ENCODE results near the gene CDK5R1. TPM values are rescaled to one million over a fixed set of nuclear protein-coding genes. Genes with fewer than 3 reads are reported as not detected.

The CDK5R1 gene
- total RNA-seq, 1 experiment from 2014 or later = 0.26 TPM

DNA sequence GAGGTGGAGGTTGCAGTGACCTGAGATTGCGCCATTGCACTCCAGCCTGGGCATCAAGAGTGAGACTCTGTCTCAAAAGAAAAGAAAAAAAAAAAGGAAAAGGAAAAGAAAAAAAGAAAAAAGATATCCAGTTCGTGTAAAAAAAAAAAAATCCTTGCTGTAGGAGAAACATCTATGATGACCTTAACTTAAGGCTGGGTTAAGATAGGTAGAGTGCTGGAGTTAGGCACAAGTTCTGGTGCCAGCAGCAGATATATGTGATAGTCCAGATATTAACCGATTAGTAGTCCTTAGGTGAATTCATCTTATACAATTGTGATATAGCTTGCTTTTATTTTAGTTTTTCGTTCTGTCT is 25.3 kb upstream of the CDK5R1 start:
- Histone ChIP-seq H3K9ac (ENCODE audit: low read length) (no peak overlapping the region), H3K36me3 (ENCODE audit: insufficient read depth, low read length) (peaks cover 46% of the 10 kb centered on the region), H3K4me1 (ENCODE audit: low read length) (no peaks in the 10 kb centered on the region), H3K9me3 (ENCODE audit: low read length) (no peaks in the 10 kb centered on the region), H4K20me1 (ENCODE audit: insufficient read depth, low read depth, low read length) (peaks cover 10% of the 10 kb centered on the region), H3K27me3 (ENCODE audit: low read length) (no peaks in the 10 kb centered on the region), H2AFZ (ENCODE audit: low read length) (no peak overlapping the region), H3K4me2 (ENCODE audit: low read depth, low read length, poor library complexity, severe bottlenecking) (no peak overlapping the region), H3K79me2 (ENCODE audit: low read length) (peaks cover 64% of the 10 kb centered on the region), H3K9me2 (replicated peaks; ENCODE audit: insufficient read depth, low read length) (no peaks in the 10 kb centered on the region), H3K27ac (ENCODE audit: low read length) (no peak overlapping the region), H3K4me3 (ENCODE audit: low read length) (no peak overlapping the region)
- DNase-seq = no peak

DNA sequence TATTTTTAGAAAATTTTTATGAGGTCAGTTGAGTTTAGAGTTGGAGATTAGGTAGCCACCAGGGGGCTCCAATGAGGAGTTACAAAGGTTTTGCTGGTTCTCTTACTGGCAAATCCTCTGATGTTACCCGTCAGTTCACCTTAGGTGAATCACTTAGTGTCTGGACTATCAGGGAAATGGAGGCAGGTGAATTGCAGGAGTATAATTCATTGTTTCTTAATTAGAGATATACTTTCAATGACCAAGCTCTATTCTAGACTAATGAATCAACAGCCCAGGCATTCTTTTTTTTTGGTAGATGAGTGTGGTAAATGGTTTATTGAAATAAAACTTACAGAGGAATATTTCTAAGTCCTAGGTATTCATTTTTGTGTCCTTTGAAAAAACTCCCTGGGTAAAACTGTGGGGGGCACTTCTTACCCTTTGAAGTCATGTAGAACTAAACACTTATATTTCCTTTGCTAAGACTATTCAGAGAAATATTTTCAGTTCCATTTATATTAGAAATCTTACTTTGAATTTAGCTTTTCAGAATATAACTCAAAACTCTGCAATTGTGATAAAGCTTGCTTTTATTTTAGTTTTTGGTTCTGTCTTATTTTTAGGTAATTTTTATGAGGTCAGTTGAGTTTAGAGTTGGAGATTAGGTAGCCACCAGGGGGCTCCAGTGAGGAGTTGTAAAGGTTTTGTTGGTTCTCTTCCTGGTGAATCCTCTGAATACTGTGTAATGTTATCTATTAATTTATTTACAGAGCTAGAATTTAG is 24.8 kb upstream of the CDK5R1 start:
- H3K4me1 ChIP-seq (ENCODE audit: low read length) = no peaks in the 10 kb centered on the region
- H3K4me2 ChIP-seq (ENCODE audit: low read depth, low read length, poor library complexity, severe bottlenecking) = no peak overlapping the region
- H3K9ac ChIP-seq (ENCODE audit: low read length) = no peak overlapping the region
- H3K36me3 ChIP-seq (ENCODE audit: insufficient read depth, low read length) = peaks cover 49% of the 10 kb centered on the region
- peak; percentile 83 for DNase-seq
- no peak overlapping the region for H2AFZ ChIP-seq (ENCODE audit: low read length)
- H3K9me3 ChIP-seq (ENCODE audit: low read length) = no peaks in the 10 kb centered on the region
- H3K4me3 ChIP-seq (ENCODE audit: low read length) = no peak overlapping the region
- peaks cover 10% of the 10 kb centered on the region for H4K20me1 ChIP-seq (ENCODE audit: insufficient read depth, low read depth, low read length)
- H3K79me2 ChIP-seq (ENCODE audit: low read length) = peaks cover 66% of the 10 kb centered on the region
- H3K27ac ChIP-seq (ENCODE audit: low read length) = no peak overlapping the region
- H3K27me3 ChIP-seq (ENCODE audit: low read length) = no peaks in the 10 kb centered on the region
- no peaks in the 10 kb centered on the region for H3K9me2 ChIP-seq (replicated peaks; ENCODE audit: insufficient read depth, low read length)

DNA sequence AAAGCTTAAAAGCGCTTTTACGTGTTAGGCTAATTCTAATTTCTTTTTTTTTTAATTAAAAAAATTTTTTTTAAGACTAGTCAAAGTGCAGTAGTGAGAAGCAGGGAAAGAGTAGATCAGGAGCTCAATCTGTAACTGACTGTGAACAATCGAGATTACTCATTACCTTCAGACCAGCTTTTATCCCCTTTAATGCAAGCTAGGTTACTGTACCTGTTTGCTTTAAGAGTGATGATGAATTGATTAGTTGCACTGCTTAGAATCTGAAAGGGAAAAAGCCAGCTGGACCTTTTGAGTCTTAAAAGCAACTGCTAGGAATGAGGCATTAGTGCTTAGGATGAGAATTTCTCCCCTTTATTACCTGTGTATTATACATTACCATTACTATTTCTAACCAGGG is 23.5 kb upstream of the CDK5R1 start:
- H3K9me2 ChIP-seq (replicated peaks; ENCODE audit: insufficient read depth, low read length) = no peaks in the 10 kb centered on the region
- peaks cover 10% of the 10 kb centered on the region for H4K20me1 ChIP-seq (ENCODE audit: insufficient read depth, low read depth, low read length)
- H2AFZ ChIP-seq (ENCODE audit: low read length) = no peak overlapping the region
- H3K4me3 ChIP-seq (ENCODE audit: low read length) = no peak overlapping the region
- H3K4me1 ChIP-seq (ENCODE audit: low read length) = no peaks in the 10 kb centered on the region
- peaks cover 60% of the 10 kb centered on the region for H3K79me2 ChIP-seq (ENCODE audit: low read length)
- no peak overlapping the region for H3K27ac ChIP-seq (ENCODE audit: low read length)
- no peak for DNase-seq
- H3K36me3 ChIP-seq (ENCODE audit: insufficient read depth, low read length) = peaks cover 52% of the 10 kb centered on the region
- H3K9ac ChIP-seq (ENCODE audit: low read length) = no peak overlapping the region
- no peaks in the 10 kb centered on the region for H3K9me3 ChIP-seq (ENCODE audit: low read length)
- H3K4me2 ChIP-seq (ENCODE audit: low read depth, low read length, poor library complexity, severe bottlenecking) = no peak overlapping the region
- H3K27me3 ChIP-seq (ENCODE audit: low read length) = no peaks in the 10 kb centered on the region

DNA sequence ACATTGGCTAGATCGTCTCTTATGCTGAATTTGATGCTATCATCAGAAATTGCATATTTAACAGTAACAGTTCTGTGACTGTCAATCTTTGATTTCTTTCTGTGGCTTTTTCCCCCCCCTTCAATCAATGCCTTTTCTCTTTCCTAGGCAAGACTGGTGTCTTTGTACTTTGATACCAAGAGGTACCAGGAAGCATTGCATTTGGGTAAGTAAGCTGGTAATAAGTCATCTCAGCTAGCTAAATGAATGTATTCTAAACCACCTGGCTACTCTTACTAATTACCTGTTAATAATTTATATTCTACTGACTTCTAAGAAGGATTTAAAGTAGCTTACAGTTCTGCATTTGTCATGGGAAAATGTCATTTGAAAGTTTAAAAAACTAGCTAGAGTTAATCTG is 22.4 kb upstream of the CDK5R1 start:
- no peak overlapping the region for H3K4me2 ChIP-seq (ENCODE audit: low read depth, low read length, poor library complexity, severe bottlenecking)
- H3K27ac ChIP-seq (ENCODE audit: low read length) = no peak overlapping the region
- H3K9ac ChIP-seq (ENCODE audit: low read length) = no peak overlapping the region
- DNase-seq = no peak
- peaks cover 55% of the 10 kb centered on the region for H3K36me3 ChIP-seq (ENCODE audit: insufficient read depth, low read length)
- no peak overlapping the region for H3K4me3 ChIP-seq (ENCODE audit: low read length)
- no peaks in the 10 kb centered on the region for H3K27me3 ChIP-seq (ENCODE audit: low read length)
- peaks cover 64% of the 10 kb centered on the region for H3K79me2 ChIP-seq (ENCODE audit: low read length)
- H3K4me1 ChIP-seq (ENCODE audit: low read length) = no peaks in the 10 kb centered on the region
- peaks cover 15% of the 10 kb centered on the region for H4K20me1 ChIP-seq (ENCODE audit: insufficient read depth, low read depth, low read length)
- no peaks in the 10 kb centered on the region for H3K9me3 ChIP-seq (ENCODE audit: low read length)
- H2AFZ ChIP-seq (ENCODE audit: low read length) = no peak overlapping the region
- H3K9me2 ChIP-seq (replicated peaks; ENCODE audit: insufficient read depth, low read length) = no peaks in the 10 kb centered on the region

DNA sequence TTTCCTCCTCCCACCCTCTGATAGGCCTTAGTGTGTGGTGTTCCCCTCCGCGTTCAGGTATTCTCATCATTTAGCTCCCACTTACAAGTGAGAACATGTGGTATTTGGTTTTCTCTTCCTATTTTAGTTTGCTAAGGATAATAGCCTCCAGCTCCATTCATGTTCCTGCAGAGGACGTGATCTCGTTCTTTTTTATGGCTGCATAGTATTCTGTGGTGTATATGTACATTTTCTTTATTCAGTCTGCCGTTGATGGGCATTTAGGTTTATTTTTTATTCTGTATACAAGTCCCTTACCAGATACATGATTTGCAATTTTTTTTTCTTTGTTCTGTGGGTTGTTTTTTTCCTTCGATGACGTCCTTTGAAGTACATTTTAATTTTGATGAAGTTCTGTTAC is 18.8 kb upstream of the CDK5R1 start:
- no peaks in the 10 kb centered on the region for H3K27me3 ChIP-seq (ENCODE audit: low read length)
- H3K4me2 ChIP-seq (ENCODE audit: low read depth, low read length, poor library complexity, severe bottlenecking) = no peak overlapping the region
- no peak overlapping the region for H3K27ac ChIP-seq (ENCODE audit: low read length)
- no peaks in the 10 kb centered on the region for H3K9me2 ChIP-seq (replicated peaks; ENCODE audit: insufficient read depth, low read length)
- peaks cover 47% of the 10 kb centered on the region for H3K79me2 ChIP-seq (ENCODE audit: low read length)
- no peak overlapping the region for H3K4me3 ChIP-seq (ENCODE audit: low read length)
- H4K20me1 ChIP-seq (ENCODE audit: insufficient read depth, low read depth, low read length) = peaks cover 10% of the 10 kb centered on the region; the same call in 1 of the 2 replicates
- DNase-seq = no peak
- no peaks in the 10 kb centered on the region for H3K4me1 ChIP-seq (ENCODE audit: low read length)
- peaks cover 62% of the 10 kb centered on the region for H3K36me3 ChIP-seq (ENCODE audit: insufficient read depth, low read length)
- no peak overlapping the region for H3K9ac ChIP-seq (ENCODE audit: low read length)
- no peak overlapping the region for H2AFZ ChIP-seq (ENCODE audit: low read length)
- no peaks in the 10 kb centered on the region for H3K9me3 ChIP-seq (ENCODE audit: low read length)

DNA sequence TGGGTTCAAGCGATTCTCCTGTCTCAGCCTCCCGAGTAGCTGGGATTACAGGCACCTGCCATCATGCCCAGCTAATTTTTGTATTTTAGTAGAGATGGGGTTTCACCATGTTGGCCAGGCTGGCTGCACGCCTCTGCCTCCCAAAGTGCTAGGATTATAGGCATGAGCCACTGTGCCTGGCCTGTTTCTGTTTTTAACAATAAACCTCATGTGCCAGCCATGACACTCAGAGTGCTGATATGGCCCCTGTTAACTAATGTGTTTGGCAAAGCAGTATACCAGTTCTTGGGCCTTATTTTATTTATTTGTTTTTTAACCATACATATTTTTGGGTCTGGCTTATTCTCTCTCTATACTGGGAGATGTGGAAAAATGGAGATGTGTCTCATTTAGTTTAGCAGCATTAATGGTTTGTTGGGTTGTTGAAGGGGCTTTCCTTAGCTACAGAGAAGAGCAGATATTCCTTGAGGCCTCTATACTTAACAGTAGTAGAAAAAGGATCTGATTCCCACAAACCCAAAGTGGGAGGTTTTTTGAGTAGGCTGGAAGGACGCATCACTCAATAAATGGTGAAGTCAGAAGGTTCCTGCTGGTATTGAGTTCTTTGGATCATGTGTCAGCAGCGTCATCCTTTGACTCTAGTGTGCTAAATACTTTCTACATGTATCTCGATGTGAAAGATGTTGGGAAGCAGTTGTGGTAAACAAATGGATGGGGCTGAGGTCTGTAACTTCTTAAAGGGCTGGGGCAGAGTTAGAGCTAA is 16.2 kb upstream of the CDK5R1 start:
- no peak overlapping the region for H2AFZ ChIP-seq (ENCODE audit: low read length)
- no peak overlapping the region for H3K9ac ChIP-seq (ENCODE audit: low read length)
- H3K27me3 ChIP-seq (ENCODE audit: low read length) = no peaks in the 10 kb centered on the region
- H3K4me2 ChIP-seq (ENCODE audit: low read depth, low read length, poor library complexity, severe bottlenecking) = no peak overlapping the region
- no peaks in the 10 kb centered on the region for H3K9me3 ChIP-seq (ENCODE audit: low read length)
- no peak for DNase-seq
- H4K20me1 ChIP-seq (ENCODE audit: insufficient read depth, low read depth, low read length) = 0 out of 2 replicates have a peak, but pooled peaks cover 5% of the 10 kb centered on the region
- no peak overlapping the region for H3K4me3 ChIP-seq (ENCODE audit: low read length)
- peaks cover 57% of the 10 kb centered on the region for H3K36me3 ChIP-seq (ENCODE audit: insufficient read depth, low read length)
- H3K9me2 ChIP-seq (replicated peaks; ENCODE audit: insufficient read depth, low read length) = no peaks in the 10 kb centered on the region
- H3K79me2 ChIP-seq (ENCODE audit: low read length) = peaks cover 28% of the 10 kb centered on the region
- no peaks in the 10 kb centered on the region for H3K4me1 ChIP-seq (ENCODE audit: low read length)
- no peak overlapping the region for H3K27ac ChIP-seq (ENCODE audit: low read length)

DNA sequence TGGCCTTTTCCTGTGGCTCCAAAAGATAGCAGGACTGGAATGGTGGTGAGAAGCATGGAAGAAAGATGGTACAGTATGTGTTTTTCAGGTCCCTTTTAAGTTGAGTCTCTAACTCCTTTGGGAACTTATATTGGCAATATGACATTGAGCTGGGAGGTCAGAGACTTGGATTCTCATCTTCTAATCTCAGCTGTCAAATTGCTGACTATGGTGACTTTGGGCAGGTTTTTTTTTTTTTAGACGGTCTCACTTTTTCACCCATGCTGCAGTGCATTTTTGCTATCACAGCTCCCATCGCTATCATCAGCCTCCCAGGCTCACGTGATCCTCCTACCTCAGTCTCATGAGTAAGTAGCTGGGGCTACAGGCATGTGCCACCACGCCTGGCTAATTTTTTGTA is 15.1 kb upstream of the CDK5R1 start:
- H3K4me2 ChIP-seq (ENCODE audit: low read depth, low read length, poor library complexity, severe bottlenecking) = no peak overlapping the region
- peaks cover 25% of the 10 kb centered on the region for H3K79me2 ChIP-seq (ENCODE audit: low read length)
- H3K27me3 ChIP-seq (ENCODE audit: low read length) = no peaks in the 10 kb centered on the region
- H2AFZ ChIP-seq (ENCODE audit: low read length) = no peak overlapping the region
- H3K9ac ChIP-seq (ENCODE audit: low read length) = no peak overlapping the region
- H3K9me2 ChIP-seq (replicated peaks; ENCODE audit: insufficient read depth, low read length) = no peaks in the 10 kb centered on the region
- H3K27ac ChIP-seq (ENCODE audit: low read length) = no peak overlapping the region
- no peak overlapping the region for H3K4me3 ChIP-seq (ENCODE audit: low read length)
- 0 out of 2 replicates have a peak, but pooled peaks cover 5% of the 10 kb centered on the region for H4K20me1 ChIP-seq (ENCODE audit: insufficient read depth, low read depth, low read length)
- peaks cover 59% of the 10 kb centered on the region for H3K36me3 ChIP-seq (ENCODE audit: insufficient read depth, low read length)
- DNase-seq = no peak
- H3K4me1 ChIP-seq (ENCODE audit: low read length) = no peaks in the 10 kb centered on the region
- H3K9me3 ChIP-seq (ENCODE audit: low read length) = no peaks in the 10 kb centered on the region

DNA sequence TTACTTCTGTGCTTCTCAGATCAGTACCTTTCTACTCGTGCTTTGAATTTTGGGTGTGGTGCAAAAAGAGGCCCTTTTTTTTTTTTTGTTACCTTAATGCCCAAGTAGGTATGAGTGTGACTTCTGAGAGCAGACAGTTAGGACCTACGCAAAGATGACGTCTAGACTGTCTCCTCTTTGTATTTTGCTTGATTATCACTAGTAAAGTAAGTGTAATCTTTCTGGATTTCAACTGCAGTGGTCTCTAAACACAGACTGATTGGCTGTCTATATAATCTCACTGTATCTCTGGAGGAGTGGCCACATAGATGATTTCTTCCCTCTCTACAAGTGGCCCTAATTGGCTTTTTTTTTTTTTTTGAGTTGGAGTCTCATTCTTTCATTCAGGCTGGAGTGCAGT is 11.5 kb upstream of the CDK5R1 start:
- no peaks in the 10 kb centered on the region for H3K9me2 ChIP-seq (replicated peaks; ENCODE audit: insufficient read depth, low read length)
- no peak overlapping the region for H2AFZ ChIP-seq (ENCODE audit: low read length)
- no peaks in the 10 kb centered on the region for H3K9me3 ChIP-seq (ENCODE audit: low read length)

More for the DNA sequence above, 11.5 kb upstream of the CDK5R1 start:
- peaks cover 5% of the 10 kb centered on the region; the same call in 1 of the 2 replicates for H3K79me2 ChIP-seq (ENCODE audit: low read length)
- no peaks in the 10 kb centered on the region for H3K4me1 ChIP-seq (ENCODE audit: low read length)
- H3K9ac ChIP-seq (ENCODE audit: low read length) = no peak overlapping the region
- no peaks in the 10 kb centered on the region for H4K20me1 ChIP-seq (ENCODE audit: insufficient read depth, low read depth, low read length)
- H3K4me3 ChIP-seq (ENCODE audit: low read length) = no peak overlapping the region
- no peak overlapping the region for H3K4me2 ChIP-seq (ENCODE audit: low read depth, low read length, poor library complexity, severe bottlenecking)
- peaks cover 56% of the 10 kb centered on the region for H3K36me3 ChIP-seq (ENCODE audit: insufficient read depth, low read length)
- H3K27me3 ChIP-seq (ENCODE audit: low read length) = no peaks in the 10 kb centered on the region
- no peak for DNase-seq
- H3K27ac ChIP-seq (ENCODE audit: low read length) = no peak overlapping the region
